GM19372 (cell line): ENCODE results near the gene TSPY4.
"Not testable (repeated sequence)": the region's sequence is repeated elsewhere in the genome, so short reads cannot be mapped to it uniquely, and the experiment has no call there.

Experiments used
- ATAC-seq: cut with Tn5 transposase; IDR thresholded peaks from one replicate; pipeline ENCODE4 v1.9.1; 2021; ENCODE audit warnings: mild to moderate bottlenecking, low read depth, moderate library complexity; ENCODE audit not compliant: unreplicated experiment

Gene TSPY4

DNA sequence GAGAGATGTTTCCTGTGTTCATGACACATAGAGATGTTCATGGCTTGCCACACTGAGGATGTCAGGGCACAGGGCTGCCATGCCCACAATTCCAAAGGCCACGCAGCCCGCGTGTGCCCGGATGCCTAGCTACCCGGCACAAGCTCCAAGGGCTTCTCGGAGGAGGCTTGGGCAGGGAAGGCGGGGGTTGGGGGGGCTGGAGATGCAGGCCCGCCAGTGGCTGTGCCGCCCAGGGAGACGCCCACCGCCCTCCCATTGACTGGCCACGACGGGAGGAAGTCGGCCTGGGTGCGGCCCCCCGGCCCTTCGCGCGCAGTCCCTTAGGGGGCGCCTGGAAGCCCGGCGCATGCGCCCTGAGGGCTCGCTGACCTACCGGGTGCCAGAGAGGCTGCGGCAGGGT lies at the start of gene TSPY4:
TSS of gene TSPY4 (plus strand) at position 301 of the 400 bp plus-strand sequence. CDS start at position 347, 46 bp downstream.
- not testable (repeated sequence) for ATAC-seq

DNA sequence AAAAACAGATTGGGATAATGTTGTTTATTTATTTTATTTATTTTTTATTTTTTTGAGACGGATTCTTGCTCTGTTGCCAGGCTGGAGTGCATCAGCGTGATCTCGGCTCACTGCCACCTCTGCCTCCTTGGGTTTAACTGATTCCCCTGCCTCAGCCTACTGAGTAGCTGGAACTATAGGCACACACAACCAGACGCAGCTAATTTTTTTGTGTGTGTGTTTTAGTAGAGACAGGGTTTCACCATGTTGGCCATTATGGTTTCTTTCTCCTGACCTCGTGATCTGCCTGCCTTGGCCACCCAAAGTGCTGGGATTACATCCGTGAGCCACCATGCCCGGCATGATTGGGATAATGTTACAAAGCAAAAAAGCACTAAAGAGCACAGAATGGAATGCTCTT lies 16.3 kb upstream of the TSPY4 start:
- no peak for ATAC-seq

- ATAC-seq = not testable (repeated sequence)
Measured at GRCh38 chrY:9357497-9357896, 20.2 kb downstream of the TSPY4 start, which contains the start of gene TSPY8. Gene TSPY8, plus strand, starts transcription at chrY:9357797. Its CDS starts 46 bp downstream, at chrY:9357843.
